GM21737 (cell line): Measurements from ENCODE around the gene HCK.

Experiments
- ATAC-seq: cut with Tn5 transposase; IDR thresholded peaks from one replicate; pipeline ENCODE4 v1.9.1; 2021; ENCODE audit warnings: mild to moderate bottlenecking, moderate library complexity; ENCODE audit not compliant: unreplicated experiment

The HCK gene

GRCh38 chr20:32052090-32052777 is at the start of gene HCK:
HCK (plus strand) TSS chr20:32052242.
- ATAC-seq, result no peak

- no peak for ATAC-seq
Observed at GRCh38 chr20:32003325-32003724, 48.7 kb upstream of the HCK start.

DNA sequence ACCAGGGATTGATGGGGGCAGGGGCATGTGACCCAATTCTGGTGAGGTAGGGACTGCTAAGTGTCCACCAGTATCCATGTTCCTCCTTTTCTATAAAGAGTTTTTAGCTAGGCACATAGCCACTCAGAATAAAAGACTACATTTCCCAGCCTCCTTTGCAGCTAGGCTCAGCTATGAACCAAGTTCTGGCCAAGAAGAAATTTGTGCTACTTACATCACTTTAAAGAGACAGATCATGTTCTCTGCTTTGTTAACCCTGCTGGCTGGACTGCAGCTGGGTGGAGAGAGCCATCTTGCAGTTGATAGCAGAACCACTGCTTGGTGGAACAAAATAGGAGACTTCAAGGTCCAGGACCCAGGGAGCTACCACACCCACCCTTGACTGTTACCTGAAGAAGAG is 47.1 kb upstream of the HCK start:
- ATAC-seq, result no peak

DNA sequence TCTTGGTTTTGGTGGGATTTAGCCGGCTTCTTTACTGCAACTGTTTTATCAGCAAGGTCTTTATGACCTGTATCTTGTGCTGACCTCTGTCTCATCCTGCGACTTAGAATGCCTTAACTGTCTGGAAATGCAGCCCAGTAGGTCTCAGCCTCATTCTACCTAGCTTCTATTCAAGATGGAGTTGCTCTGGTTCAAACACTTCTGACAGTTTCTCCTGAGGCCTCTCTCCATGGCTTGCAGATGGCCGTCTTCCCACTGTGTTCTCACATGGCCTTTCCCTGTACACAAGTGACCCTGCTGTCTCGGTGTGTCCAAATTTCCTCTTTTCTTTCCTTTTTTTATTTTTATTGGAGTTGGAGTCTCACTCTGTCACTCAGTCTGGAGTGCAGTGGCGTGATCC is 46.0 kb upstream of the HCK start:
- no peak for ATAC-seq

DNA sequence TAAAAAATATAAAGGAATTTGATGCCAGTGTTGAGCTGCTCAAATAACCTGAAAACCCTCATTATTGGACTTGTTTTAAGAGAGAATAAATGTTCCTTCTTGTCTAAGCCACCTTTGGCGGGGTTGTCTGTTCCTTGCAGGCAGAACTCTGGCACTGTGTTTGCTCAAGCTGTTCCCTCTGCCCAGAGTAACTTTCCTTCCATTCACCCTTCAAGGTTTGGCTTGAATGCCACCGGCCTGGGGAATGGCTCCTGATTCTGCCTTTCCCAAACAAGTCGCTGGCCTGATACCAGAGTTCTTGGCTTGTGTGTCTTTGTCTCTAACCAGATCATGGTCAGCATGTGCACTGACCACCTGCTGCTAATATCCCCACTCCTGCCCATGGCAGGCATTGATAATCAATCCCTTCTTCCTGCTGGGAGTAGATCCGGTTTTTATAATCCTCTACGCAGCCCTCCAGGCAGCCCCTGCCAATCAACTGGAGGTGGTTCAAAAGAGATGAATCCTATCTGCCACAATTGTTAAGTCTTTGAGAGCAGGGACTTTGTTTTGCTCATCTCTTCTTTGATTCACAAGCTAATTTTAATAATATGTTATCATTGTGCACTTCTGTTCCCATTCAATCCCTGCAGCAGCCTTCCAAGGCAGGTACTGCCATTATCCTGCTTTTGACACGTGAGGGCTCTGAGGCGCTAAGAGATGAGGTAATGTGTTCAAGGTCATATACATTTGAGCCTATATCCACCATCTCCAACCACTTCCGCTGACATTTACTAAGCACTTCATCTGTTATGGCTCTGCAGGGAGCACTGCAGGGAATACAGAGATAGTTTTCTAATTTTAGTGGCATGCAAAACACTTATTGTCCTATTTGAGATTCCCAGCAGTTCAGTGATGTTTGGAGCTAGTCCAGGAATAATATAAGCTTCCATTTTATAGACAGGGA is 44.9 kb upstream of the HCK start:
- no peak for ATAC-seq

DNA sequence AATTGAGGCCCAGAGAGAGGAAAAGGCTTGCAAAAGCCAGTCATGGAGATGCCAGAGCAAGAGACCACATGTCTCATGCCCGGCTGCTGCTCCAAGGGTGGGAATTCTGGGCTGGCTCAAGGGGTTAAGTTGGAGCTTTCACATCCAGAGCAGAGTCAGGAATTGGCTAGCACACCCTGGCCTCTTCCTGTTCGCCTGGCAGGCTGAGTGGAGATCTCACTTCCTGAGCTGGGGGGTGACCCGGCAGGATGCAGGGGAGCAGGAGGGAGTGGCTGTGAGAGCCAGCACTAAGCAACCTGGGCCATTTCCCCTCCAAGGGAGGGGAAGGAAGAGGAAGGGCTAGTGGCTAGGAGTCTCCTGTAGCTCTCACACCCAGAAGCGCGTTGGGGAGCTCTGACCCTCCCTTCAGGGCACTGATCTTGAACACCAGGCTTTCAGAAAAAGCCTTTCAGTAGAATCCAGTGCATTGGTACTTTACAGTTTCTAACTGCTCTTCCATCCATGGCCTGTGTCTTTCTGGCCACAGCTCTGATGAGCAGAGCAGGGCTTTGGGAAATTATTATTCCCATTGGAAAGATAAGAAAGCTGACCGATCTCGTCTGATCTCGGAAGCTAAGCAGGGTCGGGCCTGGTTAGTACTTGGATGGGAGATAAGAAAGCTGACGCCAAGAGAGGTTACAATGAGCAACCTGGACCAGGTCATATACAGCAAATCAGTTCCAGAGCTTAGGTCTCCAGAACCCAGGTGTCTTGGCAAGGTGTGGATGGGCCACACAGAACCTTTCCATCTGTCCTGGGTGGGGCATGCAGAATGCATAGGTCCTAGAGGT is 44.0 kb upstream of the HCK start:
- ATAC-seq, result no peak

DNA sequence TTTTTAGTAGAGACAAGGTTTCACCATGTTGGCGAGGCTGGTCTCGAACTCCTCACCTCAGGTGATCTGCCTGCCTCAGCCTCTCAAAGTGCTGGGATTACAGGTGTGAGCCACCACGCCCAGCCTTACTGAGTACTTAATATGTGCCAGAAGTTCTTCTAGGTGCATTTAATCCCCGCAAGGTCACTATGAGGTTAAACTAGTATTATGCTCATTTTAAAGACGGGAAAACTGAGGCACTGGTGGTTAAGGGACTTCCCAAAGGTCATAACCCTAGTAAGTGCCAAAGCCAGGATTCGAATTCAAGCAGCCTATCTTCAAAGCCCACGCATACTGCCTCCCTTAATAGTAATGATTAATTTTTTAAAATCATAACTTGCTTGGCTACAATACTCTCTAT is 42.5 kb upstream of the HCK start:
- no peak for ATAC-seq

DNA sequence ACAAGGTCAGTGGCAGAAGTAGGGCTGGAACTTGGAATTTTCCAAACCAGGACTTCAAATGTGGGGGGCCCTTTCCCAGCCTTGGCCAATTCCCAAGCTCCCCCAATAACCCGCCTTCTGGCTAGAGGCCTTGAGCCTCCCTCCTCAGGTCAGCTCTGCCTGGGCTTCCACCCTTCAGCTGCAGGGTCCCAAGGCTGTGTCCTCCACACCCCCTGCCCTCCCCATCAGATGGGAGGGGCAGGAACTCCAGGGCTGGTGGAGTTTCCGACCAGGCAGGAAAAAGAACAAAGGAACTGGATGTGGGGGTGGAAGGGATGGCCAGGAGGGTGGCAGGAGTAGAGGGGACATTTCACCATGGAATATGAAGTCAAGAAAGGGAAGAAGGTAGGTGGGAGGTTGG is 41.9 kb upstream of the HCK start, which contains the start of gene CCM2L:
Gene CCM2L (plus strand): TSS at position 338 of the 400 bp plus-strand sequence. CDS start 17 bp downstream, at position 355.
- ATAC-seq, result no peak

DNA sequence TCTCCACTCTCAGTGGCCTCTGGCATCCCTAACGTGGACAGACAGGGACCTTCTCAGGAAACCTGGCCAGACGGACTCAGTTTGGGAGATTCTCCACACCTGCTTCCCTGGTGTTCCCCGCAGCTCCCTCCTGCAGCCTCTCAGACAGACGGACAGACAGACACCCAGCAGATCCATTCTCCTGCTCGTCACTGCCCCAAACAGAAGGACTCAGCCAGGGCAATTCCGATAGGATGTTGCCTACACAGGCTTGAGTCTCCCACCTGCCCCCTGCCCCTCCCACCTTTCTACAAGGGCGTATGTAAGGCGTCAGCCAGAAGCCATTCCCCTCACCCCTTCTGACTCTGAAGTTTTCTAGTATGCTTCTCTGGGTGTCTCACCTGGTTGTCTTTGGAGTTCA is 41.4 kb upstream of the HCK start:
- no peak for ATAC-seq

- ATAC-seq, result no peak
Observed at GRCh38 chr20:32012159-32012688, 39.8 kb upstream of the HCK start.

- no peak for ATAC-seq
Observed at GRCh38 chr20:32013326-32013725, 38.7 kb upstream of the HCK start.

GRCh38 chr20:32017711-32018251 is 34.3 kb upstream of the HCK start:
- no peak for ATAC-seq

- no peak for ATAC-seq
Observed at GRCh38 chr20:32018269-32019155, 33.5 kb upstream of the HCK start.

GRCh38 chr20:32019156-32019510 is 32.9 kb upstream of the HCK start:
- ATAC-seq, result no peak

GRCh38 chr20:32019563-32020463 is 32.2 kb upstream of the HCK start:
- ATAC-seq, result no peak

DNA sequence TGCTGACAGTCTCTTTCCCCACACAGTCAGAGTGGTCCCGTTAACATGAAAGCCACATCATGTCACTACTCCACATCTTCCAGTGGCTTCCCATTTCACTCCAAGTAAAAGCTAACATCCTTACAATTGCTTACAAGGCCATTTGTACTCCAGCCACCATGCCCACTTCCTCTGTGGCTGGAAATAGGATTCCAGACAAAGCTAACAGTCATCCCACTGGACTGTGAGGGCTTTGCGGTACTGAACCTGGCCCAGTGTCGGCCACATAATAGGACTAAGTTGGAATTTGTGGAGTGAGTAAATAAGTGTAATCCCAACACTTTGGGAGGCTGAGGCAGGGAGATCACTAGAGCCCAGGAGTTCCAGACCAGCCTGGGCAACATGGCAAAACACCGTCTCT is 31.0 kb upstream of the HCK start:
- no peak for ATAC-seq

- no peak for ATAC-seq
Observed at GRCh38 chr20:32024683-32025295, 27.3 kb upstream of the HCK start.

DNA sequence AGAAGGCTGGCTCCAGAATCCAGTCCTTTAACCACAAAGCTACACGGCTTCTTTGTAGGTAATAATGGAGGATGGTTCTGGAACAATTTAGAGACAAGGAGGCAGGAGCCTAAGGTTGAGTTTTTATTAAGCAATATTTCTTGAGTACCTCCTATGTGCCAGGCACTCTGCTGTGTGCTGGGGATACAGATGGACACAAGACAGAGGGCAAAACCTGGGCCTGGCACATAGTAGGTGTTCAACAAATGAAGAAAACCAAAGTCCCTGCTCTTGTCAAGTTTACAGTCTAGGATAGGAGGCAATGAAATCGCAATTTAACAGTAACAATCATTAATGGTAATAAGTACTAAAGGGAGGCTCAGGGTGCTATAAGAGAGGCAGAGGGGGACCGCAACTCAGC is 24.4 kb upstream of the HCK start:
- ATAC-seq, result no peak
